ENCODE results near the gene RAB40C. TPM values are rescaled to one million over a fixed set of nuclear protein-coding genes. Genes with fewer than 3 reads are reported as not detected.
"Not testable (repeated sequence)": the region's sequence is repeated elsewhere in the genome, so short reads cannot be mapped to it uniquely, and the experiment has no call there.

The RAB40C gene
- total RNA-seq, 1 experiment from 2014 or later: 22.5 TPM

GRCh38 chr16:596736-597060 lies 6.8 kb downstream of the RAB40C start (continued):
- TF ChIP-seq AFF4 (CRISPR knock-in tag; IDR thresholded peaks at IDR 0.05; ENCODE audit: borderline replicate concordance) (no peak), SMAD3 (CRISPR knock-in tag; IDR thresholded peaks at IDR 0.05; ENCODE audit: borderline replicate concordance) (no peak), GABPB1 (CRISPR knock-in tag; IDR thresholded peaks at IDR 0.05) (no peak), SMAD4 (CRISPR knock-in tag; IDR thresholded peaks at IDR 0.05) (no peak)

- H3K36me3 Mint-ChIP-seq: peaks cover 12% of the 10 kb centered on the region
- not testable (repeated sequence) for ATAC-seq
- CTCF ChIA-PET: interaction anchor here (1.3 kb wide), 1 partner anchor 31 kb away, joined by 3 read pairs; the partner anchor contains the start of gene NHLRC4
These were observed 7.8 kb downstream of the RAB40C start for GRCh38 chr16:597655-598054.

GRCh38 chr16:598823-599739 lies 9.2 kb downstream of the RAB40C start:
- Mint-ChIP-seq H3K9me3 (no peaks in the 10 kb centered on the region), H3K4me3 (no peak overlapping the region), H3K27me3 (ENCODE audit: low read depth) (no peaks in the 10 kb centered on the region), H3K36me3 (peaks cover 12% of the 10 kb centered on the region), H3K4me1 (no peaks in the 10 kb centered on the region), H3K27ac (no peak overlapping the region)
- ChIA-PET POLR2A (interaction anchor here (0.7 kb wide), 1 partner anchor 207 kb away, joined by 3 read pairs; no protein-coding TSS in a partner anchor), CTCF (interaction anchor here (0.5 to 2.9 kb wide), 7 partner anchors 9 to 431 kb away, joined by 3 to 21 read pairs (median 4); partner anchors contain the start of genes NHLRC4 and RAB40C)
- DNase-seq (ENCODE audit: low spot score): no peak
- no peak for ATAC-seq
- TF ChIP-seq ETV6 (CRISPR knock-in tag; IDR thresholded peaks at IDR 0.05) (no peak), ARID4B (CRISPR knock-in tag; IDR thresholded peaks at IDR 0.05; ENCODE audit: borderline replicate concordance) (no peak), MAX (CRISPR knock-in tag; IDR thresholded peaks at IDR 0.05) (no peak), IRF1 (CRISPR knock-in tag; IDR thresholded peaks at IDR 0.05) (no peak), NR1H2 (CRISPR knock-in tag; IDR thresholded peaks at IDR 0.05) (no peak), ATF6 (CRISPR knock-in tag; IDR thresholded peaks at IDR 0.05) (no peak), FOXP1 (CRISPR knock-in tag; IDR thresholded peaks at IDR 0.05; ENCODE audit: borderline replicate concordance) (no peak), ZNF512 (CRISPR knock-in tag; IDR thresholded peaks at IDR 0.05; ENCODE audit: borderline replicate concordance) (no peak), ZNF423 (CRISPR knock-in tag; IDR thresholded peaks at IDR 0.05) (no peak), EMX1 (CRISPR knock-in tag; IDR thresholded peaks at IDR 0.05) (no peak), GTF2I (CRISPR knock-in tag; conservative IDR thresholded peaks at IDR 0.05) (no peak), ESRRA (CRISPR knock-in tag; IDR thresholded peaks at IDR 0.05; ENCODE audit: borderline replicate concordance) (no peak), NR3C1 (CRISPR knock-in tag; conservative IDR thresholded peaks at IDR 0.05; ENCODE audit: low read depth) (no peak), USF1 (CRISPR knock-in tag; IDR thresholded peaks at IDR 0.05) (no peak)

More at GRCh38 chr16:597655-598054, 7.8 kb downstream of the RAB40C start:
- POLR2A ChIA-PET; H3K9me3 Mint-ChIP-seq; H3K27ac Mint-ChIP-seq; DNase-seq (ENCODE audit: low spot score); H3K4me3 Mint-ChIP-seq; H3K4me1 Mint-ChIP-seq; H3K27me3 Mint-ChIP-seq (ENCODE audit: low read depth): not testable (repeated sequence)

All from WTC11 (cell line).